IMR-90 (cell line): Measurements from ENCODE around the gene LDHA. TPM values are rescaled to one million over a fixed set of nuclear protein-coding genes. Genes with fewer than 3 reads are reported as not detected.

Source experiments
- ATAC-seq: fragments of 200-7000 bp; cut with Tn5 transposase; 2 replicates; pipeline ENCODE4 v1.9.1; 2020; ENCODE audit warnings: low read depth, mild to moderate bottlenecking, moderate library complexity
- BruUV-seq: library from RNA; stranded (reverse); fragments of 400-500 nt; replicated peaks from 2 replicates; lab custom pipeline; 2021; lab: Mats Ljungman, UMichigan
- CTCF ChIA-PET: fragments of 300-600 bp; formaldehyde crosslinking; extraction: SDS; loops from one replicate; lab custom pipeline; 2021; ENCODE audit warnings: antibody characterized with exemption; lab: Yijun Ruan, JAX
- POLR2A ChIA-PET: fragments of 300-600 bp; sonication (Branson Sonifier 250); formaldehyde crosslinking; loops from one replicate; lab custom pipeline; 2022; ENCODE audit warnings: antibody characterized with exemption; ENCODE audit not compliant: unreplicated experiment; lab: Charles Lee
- DNase-seq: peaks from one replicate; pipeline ENCODE4 v3.0.0; 2013
- H2AFZ ChIP-seq: replicated peaks from 2 replicates; pipeline ENCODE3; 2013; ENCODE audit warnings: low read length, mild to moderate bottlenecking; ENCODE audit not compliant: poor library complexity
- H2AK5ac ChIP-seq: 2 replicates; pipeline ENCODE4 v1.6.1; 2013; ENCODE audit warnings: low read depth, low read length, inconsistent platforms
- H2AK9ac ChIP-seq: replicated peaks from 2 replicates; pipeline ENCODE3; 2013; ENCODE audit warnings: mild to moderate bottlenecking, low read depth, low read length, moderate library complexity; ENCODE audit not compliant: poor library complexity
- H2BK120ac ChIP-seq: 2 replicates; pipeline ENCODE4 v1.6.1; 2013; ENCODE audit warnings: low read depth, low read length, inconsistent platforms
- H2BK15ac ChIP-seq: 3 replicates; pipeline ENCODE4 v1.6.1; 2013; ENCODE audit warnings: low read depth, low read length, inconsistent platforms
- H2BK20ac ChIP-seq: 2 replicates; pipeline ENCODE4 v1.6.1; 2013; ENCODE audit warnings: low read depth, mild to moderate bottlenecking, inconsistent platforms, low read length, moderate library complexity
- H2BK5ac ChIP-seq: 2 replicates; pipeline ENCODE4 v1.6.1; 2013; ENCODE audit warnings: mild to moderate bottlenecking, low read depth, low read length, inconsistent platforms; ENCODE audit not compliant: poor library complexity, severe bottlenecking
- H3K14ac ChIP-seq: replicated peaks from 2 replicates; pipeline ENCODE4 v1.6.1; 2013; ENCODE audit warnings: low read depth, low read length, inconsistent platforms
- H3K18ac ChIP-seq: 2 replicates; pipeline ENCODE4 v1.6.1; 2013; ENCODE audit warnings: low read depth, low read length, control low read depth
- H3K23ac ChIP-seq: 2 replicates; pipeline ENCODE4 v1.6.1; 2013; ENCODE audit warnings: low read depth, low read length, inconsistent platforms
- H3K27ac ChIP-seq: 2 replicates; pipeline ENCODE4 v1.5.1; 2013; ENCODE audit warnings: mild to moderate bottlenecking, control low read depth, low read length; ENCODE audit not compliant: insufficient read depth
- H3K27me3 ChIP-seq: 2 replicates; pipeline ENCODE4 v1.6.1; 2013; ENCODE audit warnings: low read length; ENCODE audit not compliant: control insufficient read depth, insufficient read depth
- H3K36me3 ChIP-seq: 2 replicates; pipeline ENCODE4 v1.6.1; 2013; ENCODE audit warnings: low read length, mixed read lengths; ENCODE audit not compliant: control insufficient read depth, insufficient read depth
- H3K4ac ChIP-seq: 2 replicates; pipeline ENCODE4 v1.6.1; 2013; ENCODE audit warnings: low read depth, low read length, inconsistent platforms
- H3K4me1 ChIP-seq: 2 replicates; pipeline ENCODE4 v1.6.1; 2013; ENCODE audit warnings: low read length, mixed read lengths; ENCODE audit not compliant: control insufficient read depth, insufficient read depth
- H3K4me2 ChIP-seq: 2 replicates; pipeline ENCODE4 v1.6.1; 2013; ENCODE audit warnings: low read depth, mild to moderate bottlenecking, control low read depth, low read length, moderate library complexity
- H3K4me3 ChIP-seq: 2 replicates; pipeline ENCODE4 v1.5.1; 2013; ENCODE audit warnings: low read depth, mild to moderate bottlenecking, control low read depth, low read length, moderate library complexity; ENCODE audit not compliant: insufficient read depth
- H3K56ac ChIP-seq: 2 replicates; pipeline ENCODE4 v1.6.1; 2013; ENCODE audit warnings: low read length, inconsistent platforms; ENCODE audit not compliant: insufficient read depth; ENCODE audit errors: extremely low read depth
- H3K79me1 ChIP-seq, 2 experiments: 2 replicates each; pipeline ENCODE4 v1.6.1; 2013; ENCODE audit warnings: low read length in 2 of 2, inconsistent platforms in 1 of 2, low read depth in 1 of 2
- H3K9ac ChIP-seq: 2 replicates; pipeline ENCODE4 v1.6.1; 2013; ENCODE audit warnings: low read depth, low read length, control low read depth
- H3K9me1 ChIP-seq: 2 replicates; pipeline ENCODE4 v1.6.1; 2013; ENCODE audit warnings: low read length, inconsistent platforms; ENCODE audit not compliant: insufficient read depth
- H3K9me3 ChIP-seq: 2 replicates; pipeline ENCODE4 v1.6.1; 2013; ENCODE audit warnings: low read length; ENCODE audit not compliant: control insufficient read depth, insufficient read depth
- H4K20me1 ChIP-seq: 2 replicates; pipeline ENCODE4 v1.6.1; 2013; ENCODE audit warnings: low read length, inconsistent platforms; ENCODE audit not compliant: insufficient read depth
- H4K5ac ChIP-seq: 2 replicates; pipeline ENCODE4 v1.6.1; 2013; ENCODE audit warnings: mild to moderate bottlenecking, low read depth, low read length, control low read depth
- H4K8ac ChIP-seq, 2 experiments: 2 replicates each; pipeline ENCODE4 v1.6.1; 2013; ENCODE audit warnings: low read depth in 2 of 2, low read length in 2 of 2, control low read depth in 1 of 2, inconsistent platforms in 1 of 2
- H4K91ac ChIP-seq: 2 replicates; pipeline ENCODE4 v1.6.1; 2013; ENCODE audit warnings: low read depth, low read length, inconsistent platforms; ENCODE audit not compliant: insufficient read depth
- BHLHE40 ChIP-seq: fragments of 150-350 bp; IDR thresholded peaks from 2 replicates; pipeline ENCODE4 v1.6.1; 2016; ENCODE audit warnings: mild to moderate bottlenecking, low read depth, low read length
- CEBPB ChIP-seq: IDR thresholded peaks from 2 replicates; pipeline ENCODE4 v1.6.1; 2012; ENCODE audit warnings: low read depth, low read length, improper control_type of control experiment
- CHD1 ChIP-seq: IDR thresholded peaks from 2 replicates; pipeline ENCODE4 v1.6.1; 2012; ENCODE audit warnings: low read depth, low read length, improper control_type of control experiment
- MAFK ChIP-seq: IDR thresholded peaks from 2 replicates; pipeline ENCODE4 v1.6.1; 2012; ENCODE audit warnings: low read depth, low read length, improper control_type of control experiment
- MAZ ChIP-seq: IDR thresholded peaks from 2 replicates; pipeline ENCODE4 v1.6.1; 2012; ENCODE audit warnings: low read depth, mild to moderate bottlenecking, low read length, improper control_type of control experiment, moderate library complexity, borderline replicate concordance
- MXI1 ChIP-seq: IDR thresholded peaks from 2 replicates; pipeline ENCODE4 v1.6.1; 2012; ENCODE audit warnings: low read depth, mild to moderate bottlenecking, low read length, moderate library complexity, borderline replicate concordance
- NFE2L2 ChIP-seq: fragments of 150-350 bp; IDR thresholded peaks from 2 replicates; pipeline ENCODE4 v1.6.1; 2016; ENCODE audit warnings: low read depth, mild to moderate bottlenecking, low read length
- POLR2A ChIP-seq: IDR thresholded peaks from 2 replicates; pipeline ENCODE4 v1.6.1; 2012; ENCODE audit warnings: mild to moderate bottlenecking, low read depth, low read length
- RAD21 ChIP-seq: IDR thresholded peaks from 2 replicates; pipeline ENCODE4 v1.6.1; 2012; ENCODE audit warnings: low read length, improper control_type of control experiment
- RCOR1 ChIP-seq: IDR thresholded peaks from 2 replicates; pipeline ENCODE4 v1.6.1; 2012; ENCODE audit warnings: mild to moderate bottlenecking, low read length, improper control_type of control experiment; ENCODE audit not compliant: insufficient replicate concordance
- RFX5 ChIP-seq: IDR thresholded peaks from 2 replicates; pipeline ENCODE4 v1.8.0; 2012; ENCODE audit warnings: low read depth, mild to moderate bottlenecking, low read length, moderate library complexity
- USF2 ChIP-seq: fragments of 150-350 bp; IDR thresholded peaks from 2 replicates; pipeline ENCODE4 v1.6.1; 2017; ENCODE audit warnings: mild to moderate bottlenecking, antibody characterized with exemption, low read length, low read depth
- WGBS, 2 experiments: methylation state at CpG; one replicate each; pipeline versions ENCODE4 v1.1.5 to v1.1.7; 2013; ENCODE audit warnings: missing lambda C conversion rate in 2 of 2; ENCODE audit not compliant: insufficient read length in 1 of 2; ENCODE audit errors: extremely low coverage in 2 of 2; 5-methylcytosine and 5-hydroxymethylcytosine counted together
- dilution Hi-C: fragments of 300-500 bp; cut with HindIII; formaldehyde crosslinking; loops from one replicate; pipeline ENCODE4 v1.14.3; 2018; ENCODE audit warnings: low sequenced_read_pairs; ENCODE audit not compliant: unreplicated experiment
- in situ Hi-C: fragments of 300-500 bp; cut with MboI; formaldehyde crosslinking; loops from 3 replicates; pipeline ENCODE4 v1.14.3; 2019; ENCODE audit warnings: low sequenced_read_pairs, inconsistent platforms, mixed read lengths
- intact Hi-C: fragments of 100-400 bp; cut with micrococcal nuclease; formaldehyde crosslinking; loops from 2 replicates; pipeline ENCODE4 v1.10.0; 2022
- polyA plus RNA-seq, 3 experiments: library from polyadenylated mRNA; depleted of rRNA; stranded (reverse); fragments of >200 nt; gene quantifications; 2 replicates each; pipeline ENCODE4 v1.2.3, GENCODE V29; 2012; ENCODE audit warnings: low replicate concordance in 1 of 3
- total RNA-seq: library from RNA; depleted of rRNA; stranded (reverse); fragments of >200 nt; gene quantifications from 2 replicates; pipeline ENCODE4 v1.2.3, GENCODE V29; 2012
- TF ChIP-seq, protein P1 (sequence below): conservative IDR thresholded peaks from 2 replicates; pipeline ENCODE4 v1.5.1; 2012; ENCODE audit warnings: mild to moderate bottlenecking, low read depth, low read length, improper control_type of control experiment
- TF ChIP-seq, protein P2 (sequence below): fragments of 150-350 bp; IDR thresholded peaks from 2 replicates; pipeline ENCODE4 v1.6.1; 2016; ENCODE audit warnings: low read depth, mild to moderate bottlenecking, low read length, moderate library complexity, borderline replicate concordance

The LDHA gene
- total and polyA plus RNA-seq, 2 of the 4 experiments (the other 2 are of a cell fraction) = 1,735 to 1,813 TPM

DNA sequence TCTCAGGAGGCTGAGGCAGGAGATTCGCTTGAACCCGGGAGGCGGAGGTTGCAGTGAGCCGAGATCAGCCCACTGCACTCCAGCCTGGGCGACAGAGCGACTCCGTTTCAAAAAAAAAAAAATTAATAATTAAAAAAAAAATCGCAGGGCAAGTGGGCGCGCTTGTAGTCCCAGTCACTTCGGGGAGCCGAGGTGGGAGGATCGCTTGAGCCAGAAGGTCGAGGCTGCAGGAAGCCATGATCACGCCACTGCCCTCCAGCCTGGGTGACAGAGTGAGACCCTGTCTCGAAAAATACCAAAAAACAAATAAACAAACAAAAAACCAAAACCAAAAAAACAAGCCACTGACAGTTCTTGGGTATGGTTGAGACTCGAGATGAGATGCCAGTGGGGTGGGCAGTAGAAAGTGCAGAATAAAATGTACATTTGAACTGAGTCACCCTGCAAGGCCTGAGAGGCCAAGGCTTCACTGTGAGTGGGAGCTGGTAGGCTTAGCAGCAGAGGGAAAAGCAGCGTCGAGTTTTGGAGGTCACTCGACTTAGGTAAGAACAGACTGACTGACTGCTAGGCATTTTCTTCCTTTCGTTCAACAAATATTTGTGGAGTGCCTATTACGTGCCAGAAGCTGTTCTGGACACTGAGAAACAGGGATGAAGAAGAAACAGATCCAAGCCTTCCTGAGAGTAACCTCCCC is 635 bp upstream of the LDHA start:
- Histone ChIP-seq H2AK9ac (peak overlapping the region; percentile 2), H2AFZ (peak overlapping the region; percentile 89), H3K9ac (peak overlapping the region; percentile 48), H4K8ac (peak overlapping the region; percentile 90 to 91), H3K27me3 (no peaks in the 10 kb centered on the region), H2AK5ac (peak overlapping the region; percentile 68), H3K27ac (peak overlapping the region; percentile 90), H3K4me3 (peak overlapping the region; percentile 12), H3K4me2 (peak overlapping the region; percentile 75), H3K4me1 (peaks cover 6% of the 10 kb centered on the region), H3K36me3 (peaks cover 16% of the 10 kb centered on the region), H4K91ac (peak overlapping the region; percentile 84), H2BK20ac (peak overlapping the region; percentile 51), H4K20me1 (peaks cover 40% of the 10 kb centered on the region), H2BK120ac (peak overlapping the region; percentile 79), H3K14ac (peak overlapping the region; percentile 81), H3K23ac (peak overlapping the region; percentile 84), H3K18ac (peak overlapping the region; percentile 70), H4K5ac (peak overlapping the region; percentile 47), H3K79me1 (peaks cover 0 to 27% of the 10 kb centered on the region in 2 experiments; a peak in 3 of 4 replicates), H3K4ac (peak overlapping the region; percentile 77), H3K56ac (peak overlapping the region; percentile 85), H2BK15ac (peak overlapping the region; percentile 51), H3K9me1 (no peaks in the 10 kb centered on the region), H2BK5ac (peak overlapping the region; percentile 82), H3K9me3 (no peaks in the 10 kb centered on the region)
- WGBS, 2 experiments = no CpG with 5 or more reads among the region's 22 CpGs
- intact Hi-C loops (loop anchor here (1.0 to 10.0 kb wide), 2 partner anchors 9 to 241 kb away; partner anchors contain the start of gene SPTY2D1), dilution Hi-C loops (no loop called here), in situ Hi-C loops (no loop called here)
- ChIA-PET POLR2A (interaction anchor here (0.6 to 2.6 kb wide), 5 partner anchors 7 to 81 kb away, joined by 3 to 28 read pairs (median 5); partner anchors contain the start of gene HPS5), CTCF (interaction anchor here (1.0 kb wide), 1 partner anchor 52 kb away, joined by 3 read pairs; no protein-coding TSS in a partner anchor)
- no TSS peak for BruUV-seq
- DNase-seq (no peak), ATAC-seq (peak; percentile 2)
- no peak for TF ChIP-seq RFX5
- TF ChIP-seq MXI1 = no peak
- no peak for TF ChIP-seq RCOR1
- TF ChIP-seq POLR2A = no peak
- TF ChIP-seq MAFK = no peak
- TF ChIP-seq NFE2L2 = no peak
- TF ChIP-seq, protein P1, sequence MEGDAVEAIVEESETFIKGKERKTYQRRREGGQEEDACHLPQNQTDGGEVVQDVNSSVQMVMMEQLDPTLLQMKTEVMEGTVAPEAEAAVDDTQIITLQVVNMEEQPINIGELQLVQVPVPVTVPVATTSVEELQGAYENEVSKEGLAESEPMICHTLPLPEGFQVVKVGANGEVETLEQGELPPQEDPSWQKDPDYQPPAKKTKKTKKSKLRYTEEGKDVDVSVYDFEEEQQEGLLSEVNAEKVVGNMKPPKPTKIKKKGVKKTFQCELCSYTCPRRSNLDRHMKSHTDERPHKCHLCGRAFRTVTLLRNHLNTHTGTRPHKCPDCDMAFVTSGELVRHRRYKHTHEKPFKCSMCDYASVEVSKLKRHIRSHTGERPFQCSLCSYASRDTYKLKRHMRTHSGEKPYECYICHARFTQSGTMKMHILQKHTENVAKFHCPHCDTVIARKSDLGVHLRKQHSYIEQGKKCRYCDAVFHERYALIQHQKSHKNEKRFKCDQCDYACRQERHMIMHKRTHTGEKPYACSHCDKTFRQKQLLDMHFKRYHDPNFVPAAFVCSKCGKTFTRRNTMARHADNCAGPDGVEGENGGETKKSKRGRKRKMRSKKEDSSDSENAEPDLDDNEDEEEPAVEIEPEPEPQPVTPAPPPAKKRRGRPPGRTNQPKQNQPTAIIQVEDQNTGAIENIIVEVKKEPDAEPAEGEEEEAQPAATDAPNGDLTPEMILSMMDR = no peak
- TF ChIP-seq CHD1 = no peak
- TF ChIP-seq, protein P2, sequence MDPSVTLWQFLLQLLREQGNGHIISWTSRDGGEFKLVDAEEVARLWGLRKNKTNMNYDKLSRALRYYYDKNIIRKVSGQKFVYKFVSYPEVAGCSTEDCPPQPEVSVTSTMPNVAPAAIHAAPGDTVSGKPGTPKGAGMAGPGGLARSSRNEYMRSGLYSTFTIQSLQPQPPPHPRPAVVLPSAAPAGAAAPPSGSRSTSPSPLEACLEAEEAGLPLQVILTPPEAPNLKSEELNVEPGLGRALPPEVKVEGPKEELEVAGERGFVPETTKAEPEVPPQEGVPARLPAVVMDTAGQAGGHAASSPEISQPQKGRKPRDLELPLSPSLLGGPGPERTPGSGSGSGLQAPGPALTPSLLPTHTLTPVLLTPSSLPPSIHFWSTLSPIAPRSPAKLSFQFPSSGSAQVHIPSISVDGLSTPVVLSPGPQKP = no peak
- TF ChIP-seq RAD21 = no peak
- TF ChIP-seq USF2 = no peak
- TF ChIP-seq CEBPB = no peak
- TF ChIP-seq MAZ = no peak
- TF ChIP-seq BHLHE40 = no peak
